Stimulated activated CD4-positive, alpha-beta T cell treated with anti-CD3 and anti-CD28 coated beads, Interleukin-12 subunit alpha, Interleukin-12 subunit beta, amount 100 ng/mL, for 24 hours (primary cell): Measurements from ENCODE around the gene ILDR1.

Source experiments
- DNase-seq, 2 experiments: peaks; one replicate each; pipeline ENCODE4 v3.0.0-alpha.2; 2020; ENCODE audit warnings: low read depth in 2 of 2

Gene ILDR1

DNA sequence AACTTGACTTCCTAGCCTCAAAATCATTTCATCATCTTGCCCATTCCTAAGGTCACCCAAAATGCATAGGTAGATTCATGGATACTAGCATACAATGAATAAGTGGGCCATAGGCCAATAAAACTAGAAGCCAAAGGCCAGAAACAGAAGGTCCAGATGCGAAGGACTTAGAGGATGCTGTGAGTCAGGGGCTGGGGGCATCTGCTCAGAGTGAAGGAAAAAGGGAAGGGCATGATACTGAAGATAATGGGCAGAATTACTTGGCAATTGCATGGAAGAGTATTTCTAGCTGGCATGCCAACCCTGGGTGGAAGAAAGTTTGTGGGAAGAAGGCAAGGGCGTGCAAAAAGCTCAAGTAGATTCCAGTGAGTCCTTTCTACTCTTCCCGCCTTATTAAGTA lies 27.5 kb downstream of the ILDR1 start:
- DNase-seq: no peak

GRCh38 chr3:121992601-121993560 lies 29.2 kb downstream of the ILDR1 start:
- no peak for DNase-seq

DNA sequence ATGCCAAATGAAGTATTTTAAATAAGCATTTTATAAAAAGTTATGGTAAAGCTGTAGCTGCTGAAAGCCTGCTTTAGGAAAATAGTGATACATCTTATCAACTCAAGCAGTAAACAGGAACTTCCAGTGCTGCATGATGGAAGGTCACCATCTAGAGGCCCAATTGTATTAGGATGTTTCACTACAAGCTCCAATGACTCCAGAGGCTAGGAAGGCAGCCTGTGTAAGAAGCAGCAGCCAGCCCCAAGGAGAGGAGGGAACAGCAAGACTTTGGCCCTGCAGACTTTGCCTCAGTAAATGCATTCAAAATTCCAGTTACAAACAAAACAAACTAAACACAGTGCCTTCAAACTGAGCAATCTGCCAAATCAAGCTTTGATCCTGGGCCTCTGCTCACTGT lies 32.1 kb downstream of the ILDR1 start:
- DNase-seq: no peak

DNA sequence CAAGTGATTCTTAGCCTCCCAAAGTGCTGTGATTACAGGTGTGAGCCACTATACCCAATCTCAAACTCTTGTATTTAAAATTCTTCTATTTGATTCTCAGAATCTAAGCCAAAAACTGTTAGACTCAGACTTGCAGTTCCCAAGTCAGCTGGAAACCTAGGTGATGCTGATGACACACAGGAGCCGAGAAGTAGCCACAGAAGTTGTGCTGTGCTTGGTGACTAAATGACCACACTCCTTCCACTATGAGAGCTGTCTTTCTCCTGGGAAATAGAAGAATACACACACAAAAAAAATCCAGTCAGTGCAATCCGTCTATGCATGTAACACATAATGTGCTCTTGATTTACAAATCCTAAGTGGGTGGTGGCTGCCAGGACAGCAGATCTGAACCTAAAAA lies 33.9 kb downstream of the ILDR1 start:
- DNase-seq: no peak

- no peak for DNase-seq
Measured at GRCh38 chr3:121985846-121986245, 36.2 kb downstream of the ILDR1 start.

DNA sequence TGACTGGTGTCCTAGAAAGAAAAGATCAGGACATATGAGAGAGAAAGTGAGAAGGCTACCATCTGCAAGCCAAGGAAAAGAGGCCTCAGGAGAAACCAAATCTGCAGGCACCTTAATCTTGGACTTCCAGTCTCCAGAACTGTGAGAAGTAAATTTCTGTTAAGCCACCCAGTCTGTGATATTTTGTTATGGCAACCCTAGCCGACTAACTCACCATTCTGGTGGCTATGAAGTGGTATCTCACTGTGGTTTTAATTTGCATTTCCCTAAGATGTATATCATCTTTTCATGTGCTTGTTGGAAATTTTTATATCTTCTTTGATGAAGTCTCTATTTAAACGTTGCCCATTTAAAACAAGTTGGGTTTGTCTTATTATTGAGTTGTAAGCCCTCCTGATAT lies 40.6 kb downstream of the ILDR1 start:
- DNase-seq: no peak

- DNase-seq: no peak
Measured at GRCh38 chr3:121980450-121980796, 41.6 kb downstream of the ILDR1 start.

DNA sequence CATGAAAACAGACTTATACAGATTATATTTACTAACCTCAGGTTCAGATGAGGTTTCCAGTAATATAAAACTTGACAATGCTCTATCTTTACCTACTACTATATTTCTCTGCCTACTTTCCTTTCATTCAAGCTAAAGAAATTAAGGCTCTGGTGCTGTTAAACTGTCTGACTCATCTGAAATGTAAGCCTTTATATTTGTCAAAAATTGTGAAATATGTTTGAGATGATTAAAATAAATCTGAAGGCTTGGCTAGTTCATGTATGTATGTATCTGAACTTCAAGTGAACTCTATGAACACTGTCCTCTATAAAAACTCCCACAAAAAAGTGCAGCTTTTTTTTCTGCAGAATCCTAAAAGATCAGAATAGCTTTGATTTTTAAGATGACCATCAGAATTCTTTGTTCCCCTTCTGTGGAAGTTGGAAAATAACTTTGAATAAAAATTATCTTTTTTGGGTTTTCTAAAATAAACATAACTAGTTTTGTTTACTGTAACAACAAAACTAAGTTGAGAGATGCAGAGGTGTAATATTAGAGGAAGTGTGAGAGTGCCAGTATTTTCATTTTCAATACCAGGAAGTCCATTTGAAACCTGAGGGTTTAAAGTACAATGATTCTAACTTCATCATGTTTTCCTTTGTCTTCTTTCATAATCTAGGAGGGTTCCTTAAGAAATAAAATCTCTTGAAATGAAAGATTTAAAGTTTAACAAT lies 42.2 kb downstream of the ILDR1 start:
- DNase-seq: no peak

DNA sequence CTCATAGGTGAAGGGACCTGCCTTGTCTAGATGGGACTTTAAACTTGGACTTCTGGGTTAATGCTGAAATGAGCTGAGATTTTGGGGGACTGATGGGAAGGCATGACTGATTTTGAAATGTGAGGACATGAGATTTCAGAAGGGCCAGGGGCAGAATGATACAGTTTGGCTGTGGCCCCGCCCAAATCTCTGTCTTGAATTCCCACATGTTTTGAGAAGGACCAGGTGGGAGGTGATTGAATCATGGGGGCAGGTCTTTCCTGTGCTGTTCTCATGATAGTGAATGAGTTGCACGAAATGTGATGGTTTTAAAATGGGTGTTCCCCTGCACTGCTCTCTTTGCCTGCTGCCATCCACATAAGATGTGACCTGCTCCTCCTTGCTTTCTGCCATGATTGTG lies 42.8 kb downstream of the ILDR1 start:
- no peak for DNase-seq

GRCh38 chr3:121976727-121977126 lies 45.3 kb downstream of the ILDR1 start:
- DNase-seq: no peak

GRCh38 chr3:121975702-121976302 lies 46.2 kb downstream of the ILDR1 start:
- DNase-seq: no peak

GRCh38 chr3:121974601-121975111 lies 47.4 kb downstream of the ILDR1 start:
- no peak for DNase-seq

- no peak for DNase-seq
Measured at GRCh38 chr3:121970047-121970446, 52.0 kb downstream of the ILDR1 start.

DNA sequence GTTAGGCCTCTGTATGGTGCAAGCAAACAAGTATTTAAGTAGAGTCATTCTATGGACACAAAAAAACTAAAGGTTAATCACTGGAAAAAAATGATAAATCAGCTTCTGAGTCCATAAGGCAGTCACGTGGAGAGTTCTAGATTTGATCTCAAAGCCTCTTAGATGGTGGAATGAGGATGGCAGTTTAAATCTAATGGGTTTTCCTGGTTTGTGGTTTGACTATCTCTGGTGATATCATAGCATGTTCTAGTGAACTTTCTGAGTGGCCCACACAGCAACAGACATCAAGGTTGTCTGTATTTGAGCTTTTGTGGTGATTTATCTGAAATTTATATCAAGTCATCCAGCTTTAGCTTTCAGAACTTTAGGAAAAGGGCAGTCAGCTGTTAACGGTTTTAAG lies 52.4 kb downstream of the ILDR1 start:
- DNase-seq: no peak

DNA sequence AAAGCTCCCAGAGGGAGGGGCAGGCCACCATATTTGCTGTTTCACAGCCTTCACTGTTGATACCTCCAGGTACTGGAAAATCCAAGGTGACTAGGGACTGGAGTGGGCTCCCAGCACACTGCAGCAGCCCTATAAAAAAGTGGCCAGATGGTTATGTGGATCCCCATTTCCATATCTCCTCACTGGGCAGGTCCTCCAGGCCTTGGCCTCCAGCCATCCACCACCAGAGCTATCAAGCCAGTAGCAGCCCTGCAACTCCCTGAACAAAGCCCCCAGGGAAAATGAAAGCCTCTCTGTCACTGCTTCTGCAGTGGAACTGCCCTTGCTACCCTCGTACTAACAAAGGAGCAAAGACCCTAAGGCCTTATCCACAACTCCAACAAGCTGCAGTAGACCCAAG lies 58.4 kb downstream of the ILDR1 start:
- DNase-seq: no peak

DNA sequence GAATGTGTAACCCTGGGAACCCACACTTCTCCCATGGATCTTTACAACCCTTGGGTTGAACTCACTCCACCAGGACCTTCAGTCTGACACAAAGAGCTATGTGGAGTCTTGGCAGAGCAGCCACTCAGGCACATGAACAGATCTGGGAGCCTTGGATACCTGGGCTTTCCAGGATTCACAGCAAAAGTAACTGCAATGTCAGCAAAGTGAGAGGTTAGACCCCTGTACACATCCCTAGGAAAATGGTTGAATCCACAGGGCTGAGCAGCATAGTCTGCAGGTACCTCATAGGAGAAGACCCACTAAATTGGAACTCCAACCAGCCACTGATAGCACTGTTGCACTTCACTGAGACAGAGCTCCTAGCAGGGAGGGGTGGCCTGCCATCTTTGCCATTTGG lies 59.6 kb downstream of the ILDR1 start:
- no peak for DNase-seq

GRCh38 chr3:121961283-121961682 lies 60.8 kb downstream of the ILDR1 start:
- no peak for DNase-seq

DNA sequence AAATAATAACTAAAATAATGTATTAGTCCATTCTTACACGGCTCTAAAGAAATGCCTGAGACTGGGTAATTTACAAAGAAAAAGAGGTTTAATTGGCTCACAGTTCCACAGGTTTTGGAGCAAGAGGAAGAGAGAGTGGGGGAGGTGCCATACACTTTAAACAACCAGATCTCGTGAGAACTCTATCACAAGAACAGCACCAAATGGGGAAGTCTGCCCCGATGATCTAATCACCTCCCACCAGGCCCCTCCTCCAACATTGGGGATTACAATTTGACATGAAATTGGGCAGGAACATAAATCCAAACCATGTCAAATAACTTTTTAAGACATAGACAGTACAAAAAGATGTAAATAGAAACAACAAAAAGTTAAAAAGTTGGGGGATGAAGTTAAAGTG lies 63.2 kb downstream of the ILDR1 start:
- no peak for DNase-seq

DNA sequence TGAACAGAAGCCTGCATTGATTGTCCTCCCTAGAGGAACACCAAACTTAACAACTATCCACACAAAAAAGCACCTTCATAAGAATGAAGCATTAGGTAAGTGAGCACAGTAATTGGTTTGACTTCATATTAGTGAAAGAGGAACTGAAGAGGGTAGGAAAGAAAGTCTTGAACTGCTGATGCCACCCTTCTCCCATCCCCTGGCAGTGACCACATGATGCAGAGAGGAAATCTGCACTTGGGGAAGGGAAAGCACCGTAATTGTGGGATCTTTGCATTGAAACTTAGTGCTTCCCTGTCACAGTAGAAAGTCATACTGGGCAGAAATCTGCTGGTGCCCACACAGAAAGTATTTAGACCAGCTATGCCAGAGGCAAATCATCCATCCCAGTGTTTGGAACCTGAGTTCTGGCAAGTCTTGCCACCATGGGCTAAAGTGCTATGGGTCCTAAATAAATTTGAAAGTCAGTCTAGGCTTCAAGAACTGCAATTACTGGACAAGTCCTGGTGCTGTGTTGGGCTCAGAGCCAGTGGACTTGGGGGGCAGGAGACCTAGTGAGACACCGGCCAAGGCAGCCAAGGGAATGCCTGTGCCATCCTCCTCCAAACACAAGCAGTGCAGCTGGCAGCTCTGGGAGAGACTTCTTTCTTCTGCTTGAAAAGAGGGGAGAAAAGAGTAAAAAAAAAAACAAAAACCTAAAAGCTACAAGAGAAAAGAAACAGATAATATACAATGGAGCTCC lies 64.2 kb downstream of the ILDR1 start:
- no peak for DNase-seq

DNA sequence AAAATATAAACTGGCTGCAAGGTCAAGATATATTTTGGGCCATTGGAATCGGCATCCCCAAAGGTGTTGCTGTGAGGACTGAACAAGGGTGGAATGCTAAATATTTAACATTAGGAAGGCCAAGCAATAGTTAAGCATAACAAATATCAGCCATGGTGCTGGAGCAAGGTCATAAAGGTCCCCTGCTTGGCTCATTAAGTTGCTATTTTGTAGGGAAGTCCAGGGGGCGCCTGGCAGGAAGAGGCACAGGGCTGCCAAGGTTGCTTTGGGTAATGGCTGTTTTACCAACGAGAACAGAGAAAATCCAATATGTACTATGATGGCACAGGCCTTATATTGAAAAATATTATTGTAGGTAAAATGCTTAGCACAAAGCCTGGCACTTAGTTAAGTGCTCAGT lies 65.7 kb downstream of the ILDR1 start:
- DNase-seq: no peak

DNA sequence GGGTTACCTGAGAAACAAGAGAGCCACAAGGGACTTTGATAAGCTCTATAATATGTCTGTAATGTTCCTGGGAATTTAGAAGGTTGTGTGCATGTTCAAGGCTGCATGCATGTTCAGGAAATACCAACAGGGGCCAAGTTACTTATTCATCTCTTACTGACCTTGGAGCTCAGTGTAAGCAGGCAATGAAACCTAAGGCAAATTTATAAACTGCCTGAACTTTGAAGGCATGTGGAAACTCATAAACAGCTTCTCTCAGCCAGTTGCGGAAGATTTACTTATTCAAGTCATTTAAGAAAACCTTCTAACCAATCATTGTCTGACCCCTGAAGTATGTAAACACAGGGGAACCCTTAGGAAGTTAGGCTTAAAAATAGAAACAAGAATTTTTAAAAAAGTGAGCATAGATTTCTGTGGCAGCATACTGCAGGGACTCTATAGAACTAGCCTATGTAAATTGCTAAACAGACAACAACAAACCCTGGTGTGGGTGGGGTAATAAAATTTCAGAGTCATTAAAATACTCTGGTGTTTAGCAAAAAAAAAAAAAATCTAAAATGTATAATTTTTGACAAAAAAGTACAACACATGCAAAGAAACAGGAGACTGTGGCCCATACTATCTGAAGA lies 70.6 kb downstream of the ILDR1 start:
- no peak for DNase-seq
